Fibroblast of skin of right biceps (primary cell): ENCODE measurements around the gene PTPN7.
"Not testable (repeated sequence)": the region's sequence is repeated elsewhere in the genome, so short reads cannot be mapped to it uniquely, and the experiment has no call there.

Experiments used
- DNase-seq: peaks from one replicate; pipeline ENCODE4 v3.0.0-alpha.2; 2013

The PTPN7 gene

DNA sequence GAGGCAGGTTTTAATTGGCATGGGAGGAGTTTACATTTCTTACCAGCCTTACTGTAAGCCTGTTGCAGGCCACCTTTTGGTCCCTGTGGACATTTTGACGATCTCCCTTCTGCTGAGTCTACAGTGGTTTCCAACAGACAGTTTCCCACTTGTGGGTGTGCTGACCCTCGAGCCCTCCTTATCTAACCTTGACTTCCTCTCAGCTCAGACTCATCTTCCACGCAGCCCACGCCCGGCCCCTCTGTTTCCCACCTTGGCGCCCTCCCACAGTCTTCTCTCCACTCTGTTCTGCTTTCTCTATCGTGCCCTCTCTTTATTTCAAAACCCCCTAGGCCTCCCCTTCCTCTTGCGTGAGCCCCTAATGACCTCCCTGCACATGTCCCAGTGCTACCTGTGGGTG is 9.8 kb downstream of the PTPN7 start:
- DNase-seq, result no peak

DNA sequence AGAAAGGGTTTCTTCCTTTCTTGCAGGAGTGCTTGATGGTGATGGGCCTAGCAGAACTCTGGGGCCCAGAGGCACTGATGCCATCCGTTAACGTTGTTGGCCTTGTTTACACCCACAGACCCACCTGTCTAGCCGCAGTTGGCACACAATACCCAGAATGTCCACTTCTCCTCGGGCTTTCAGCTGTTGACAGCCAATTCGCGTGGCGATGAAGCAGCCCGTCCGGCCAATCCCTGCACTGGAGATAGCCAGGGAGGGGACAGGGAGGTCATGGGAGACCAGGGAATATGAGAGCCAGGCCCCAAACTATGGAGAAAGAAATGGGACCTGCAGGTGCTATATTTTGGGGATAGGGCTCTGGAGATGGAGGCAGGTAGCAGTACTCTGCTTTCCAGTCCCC is 10.2 kb downstream of the PTPN7 start:
- no peak for DNase-seq

GRCh38 chr1:202149566-202149965 is 10.8 kb downstream of the PTPN7 start:
- DNase-seq, result peak; percentile 26

- DNase-seq, result no peak
Measured at GRCh38 chr1:202148391-202148790, 12.0 kb downstream of the PTPN7 start.

DNA sequence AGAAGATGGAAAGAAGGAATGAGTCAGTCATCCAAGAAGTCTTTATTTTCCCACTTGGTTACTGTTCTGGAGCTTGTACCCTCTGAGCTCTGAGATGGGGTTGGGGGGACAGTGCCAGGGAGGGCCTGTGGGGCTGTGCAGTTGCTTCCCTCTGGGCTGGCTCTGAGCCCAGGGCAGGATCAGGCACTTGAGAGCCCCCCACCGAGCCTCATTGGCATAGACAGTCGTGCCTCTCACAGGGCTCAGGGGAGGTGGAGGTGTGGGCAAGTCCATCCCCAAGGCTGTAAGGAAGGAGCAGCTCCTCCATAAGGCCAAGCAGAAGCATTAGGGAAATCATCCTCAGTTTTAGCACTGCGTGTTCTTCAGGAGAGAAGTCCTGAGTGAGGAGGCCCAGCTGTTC is 13.4 kb downstream of the PTPN7 start:
- no peak for DNase-seq

- no peak for DNase-seq
Measured at GRCh38 chr1:202146279-202146678, 14.1 kb downstream of the PTPN7 start.

- not testable (repeated sequence) for DNase-seq
Measured at GRCh38 chr1:202145744-202146140, 14.7 kb downstream of the PTPN7 start.

DNA sequence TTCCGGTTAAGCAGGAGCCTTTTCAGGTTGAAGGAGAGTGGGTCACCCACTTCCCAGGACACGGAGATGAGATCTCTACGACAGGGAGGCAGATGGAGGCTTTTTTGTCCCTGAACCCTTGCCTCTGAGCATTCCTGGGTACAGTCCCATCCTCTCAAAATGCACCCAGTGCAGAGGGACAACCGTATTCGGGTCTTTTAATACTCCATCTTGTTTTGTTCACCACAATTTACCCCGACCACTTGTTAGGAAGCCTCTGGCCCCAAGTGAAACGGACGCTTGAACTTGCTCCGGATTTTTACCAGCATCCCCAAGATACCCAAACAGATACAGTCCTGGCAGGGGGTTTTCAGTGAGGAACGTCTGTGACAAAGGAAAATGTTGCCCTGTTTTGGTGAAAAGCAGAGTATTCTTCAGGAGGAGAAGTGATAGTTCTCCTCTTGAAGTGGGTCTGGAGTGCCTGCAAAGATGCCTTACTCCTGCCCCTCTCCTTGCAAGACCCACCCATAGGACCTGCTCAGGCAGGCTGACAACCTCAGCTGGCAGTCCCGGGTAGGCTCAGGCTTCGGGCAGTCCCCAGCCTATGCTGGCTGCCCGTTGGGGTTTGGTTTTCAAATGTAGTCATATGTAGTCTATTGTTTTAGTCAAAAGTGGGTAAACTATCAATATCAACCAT is 15.2 kb downstream of the PTPN7 start:
- DNase-seq, result no peak

DNA sequence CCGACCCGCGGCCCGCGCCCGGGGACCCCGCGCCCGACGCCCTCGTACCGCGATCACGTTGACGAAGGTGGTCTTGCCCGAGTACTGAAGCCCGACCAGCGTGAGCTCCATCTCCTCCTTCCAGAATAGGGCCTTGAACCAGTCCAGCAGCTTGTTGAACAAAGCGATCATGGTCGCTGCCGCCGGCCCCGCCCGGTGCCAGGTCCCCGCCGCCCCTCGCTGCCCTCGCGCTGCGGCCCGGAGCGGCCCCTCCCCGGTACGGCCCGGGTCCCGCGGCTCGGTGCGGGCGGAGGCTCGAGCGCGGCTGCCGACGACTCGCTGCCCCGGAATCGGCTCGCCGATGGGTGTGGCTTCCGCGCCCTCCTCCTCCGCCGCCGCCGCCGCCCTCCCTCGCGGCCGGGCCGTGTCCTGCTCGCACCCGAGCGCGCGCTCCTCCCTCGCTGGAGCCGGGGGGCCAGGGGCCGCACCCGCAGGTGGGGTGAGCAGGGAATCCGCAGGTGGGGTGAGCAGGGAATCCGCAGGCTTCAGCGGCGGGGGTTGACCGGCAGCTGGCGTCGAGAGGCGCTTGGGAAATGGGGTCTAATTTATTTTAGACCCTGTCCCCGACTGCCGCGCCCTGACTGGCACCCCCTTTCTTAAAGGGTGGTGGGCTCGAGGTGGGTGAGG is 15.9 kb downstream of the PTPN7 start, which contains the start of gene ARL8A:
Gene ARL8A (minus strand): TSS at position 336 of the 666 bp plus-strand sequence. CDS start 165 bp downstream, at position 171.
- DNase-seq, result peak; percentile 54

- DNase-seq, result peak; percentile 28
Measured at GRCh38 chr1:202143768-202144401, 16.5 kb downstream of the PTPN7 start.

GRCh38 chr1:202143011-202143767 is 17.2 kb downstream of the PTPN7 start:
- DNase-seq, result no peak

- DNase-seq, result not testable (repeated sequence)
Measured at GRCh38 chr1:202141468-202141867, 18.9 kb downstream of the PTPN7 start.

GRCh38 chr1:202140833-202141232 is 19.6 kb downstream of the PTPN7 start:
- DNase-seq, result no peak

- peak; percentile 45 for DNase-seq
Measured at GRCh38 chr1:202135221-202135721, 25.1 kb downstream of the PTPN7 start.

DNA sequence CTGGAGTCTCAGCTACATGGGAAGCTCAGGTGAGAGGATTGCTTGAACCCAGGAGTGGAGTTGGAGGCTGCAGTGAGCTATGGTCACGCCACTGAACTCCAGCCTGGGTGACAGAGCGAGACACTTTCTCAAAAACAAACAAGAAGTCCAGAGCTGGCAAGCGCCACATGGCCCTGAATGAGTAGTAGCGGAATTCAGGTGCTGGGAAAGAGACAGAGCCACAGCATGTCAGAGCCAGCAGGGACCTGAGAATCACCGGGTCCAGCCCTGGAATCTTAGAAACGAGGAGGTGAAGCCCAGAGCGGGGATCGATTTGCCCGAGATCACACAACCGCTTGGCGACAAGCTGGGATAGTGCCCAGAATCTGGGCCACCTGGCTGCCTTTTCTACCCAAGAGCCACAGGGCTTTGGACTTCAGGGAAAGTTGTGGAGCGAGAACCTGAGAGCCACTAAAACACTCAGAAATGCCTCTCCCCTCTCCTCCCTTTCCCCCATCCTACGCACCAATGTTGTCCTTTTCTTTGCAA is 25.7 kb downstream of the PTPN7 start:
- DNase-seq, result no peak

GRCh38 chr1:202133989-202134388 is 26.4 kb downstream of the PTPN7 start:
- no peak for DNase-seq

DNA sequence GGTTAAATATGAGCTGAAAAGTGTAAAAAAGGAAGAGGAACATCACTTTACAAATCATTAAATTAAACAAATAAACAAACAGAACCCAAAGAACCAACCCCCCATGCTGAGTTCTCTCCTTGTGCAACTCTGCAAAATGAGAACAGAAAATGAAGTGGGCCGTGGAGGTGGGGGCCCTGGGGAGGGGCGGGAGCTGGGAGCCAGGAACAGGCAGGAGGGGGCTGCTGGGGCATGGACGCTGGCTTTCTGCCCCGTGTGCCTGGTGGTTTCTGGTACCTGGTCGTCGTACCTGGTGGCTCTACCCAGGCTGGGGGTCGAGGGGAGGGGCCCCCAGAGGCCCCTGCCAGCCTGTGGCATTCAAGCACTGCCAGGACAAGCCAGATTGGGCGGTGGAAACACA is 26.9 kb downstream of the PTPN7 start:
- DNase-seq, result no peak

- DNase-seq, result no peak
Measured at GRCh38 chr1:202133001-202133400, 27.4 kb downstream of the PTPN7 start.

DNA sequence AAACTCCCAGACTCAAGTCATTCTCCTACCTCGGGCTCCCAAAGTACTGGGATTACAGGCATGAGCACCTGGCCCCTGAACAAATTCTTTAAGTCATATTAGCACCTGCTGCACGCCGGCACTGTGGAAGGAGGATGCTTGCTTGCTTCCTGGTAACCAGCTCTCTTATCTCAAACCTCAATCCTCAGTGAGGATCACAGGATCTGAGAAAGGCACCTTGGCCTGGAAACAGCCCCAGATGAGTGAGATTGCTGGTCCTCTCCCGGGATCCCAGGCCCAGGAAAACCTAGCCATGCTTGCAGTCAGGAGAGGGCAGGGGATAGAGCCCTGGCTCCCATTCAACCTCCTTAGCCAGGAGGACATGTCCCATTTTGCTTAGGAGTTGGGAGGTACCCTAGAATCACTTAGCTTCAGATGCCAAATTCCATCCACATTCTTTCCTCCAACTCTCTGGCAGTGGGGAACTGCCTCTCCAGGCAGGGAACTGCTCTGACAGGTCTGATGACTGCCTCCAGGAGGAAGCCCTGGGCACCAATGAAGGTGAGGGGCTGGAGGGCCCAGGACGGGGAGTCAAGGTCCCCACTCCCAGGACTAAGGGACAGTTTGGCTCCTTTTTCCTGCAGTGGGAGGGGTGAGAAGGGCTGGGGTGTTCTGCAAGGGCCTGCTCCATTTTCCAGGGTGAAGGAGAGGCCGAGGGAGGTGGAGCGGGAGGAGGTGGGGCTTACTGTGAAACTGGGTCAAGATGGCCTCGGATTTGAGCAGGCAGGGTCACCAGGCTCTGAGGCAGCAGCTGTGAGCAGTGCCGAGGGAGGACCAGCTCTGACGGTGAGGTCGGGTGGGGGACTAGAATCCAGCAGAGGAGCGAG is 28.2 kb downstream of the PTPN7 start:
- no peak for DNase-seq

DNA sequence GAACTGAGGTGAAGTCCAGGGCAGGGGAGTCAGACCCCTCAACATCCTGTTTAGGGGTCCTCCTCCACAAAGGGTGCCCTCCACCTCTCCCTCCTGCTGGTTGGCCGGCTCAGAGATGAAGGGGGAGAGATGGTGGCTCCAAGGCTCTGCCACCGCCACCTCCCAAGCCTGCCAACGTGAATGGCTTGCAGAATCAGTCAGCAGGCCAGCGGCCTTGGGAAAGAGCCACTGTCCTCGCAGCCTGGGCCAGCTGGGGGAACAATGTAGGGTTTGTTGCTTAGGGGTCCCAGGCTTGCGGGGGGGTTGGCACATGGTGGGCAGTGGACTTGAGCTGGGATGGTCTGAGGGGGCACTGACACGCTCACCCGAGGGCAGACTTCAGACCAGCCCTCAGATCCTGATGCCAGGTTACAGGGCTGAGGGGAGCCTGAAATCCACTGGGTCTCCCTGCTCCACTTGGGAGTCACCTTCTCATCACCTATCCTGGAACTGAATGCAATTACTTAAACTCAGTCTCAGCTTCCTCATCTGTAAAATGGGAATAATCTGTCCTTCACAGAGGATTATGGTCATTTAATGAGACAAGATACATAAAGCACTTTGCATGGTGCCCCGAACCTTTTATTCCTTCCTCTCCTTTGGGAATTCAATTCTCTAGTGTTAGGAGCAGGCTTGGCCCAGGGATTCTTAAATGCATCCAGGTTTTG is 29.4 kb downstream of the PTPN7 start:
- no peak for DNase-seq

GRCh38 chr1:202130297-202130721 is 30.1 kb downstream of the PTPN7 start:
- DNase-seq, result no peak
